HCT116 (cell line): ENCODE results near the gene EBLN1. TPM values are rescaled to one million over a fixed set of nuclear protein-coding genes. Genes with fewer than 3 reads are reported as not detected.

Experiments
- ATAC-seq: fragments of 200-7000 bp; cut with Tn5 transposase; 2 replicates; pipeline ENCODE4 v1.9.1; 2020; ENCODE audit warnings: mild to moderate bottlenecking, moderate library complexity
- BruUV-seq: library from RNA; stranded (reverse); fragments of 400-500 nt; replicated peaks from 2 replicates; lab custom pipeline; 2021; lab: Mats Ljungman, UMichigan
- CTCF ChIA-PET: fragments of 300-600 bp; sonication (Branson Sonifier 250); formaldehyde crosslinking; loops from one replicate; lab custom pipeline; 2021; ENCODE audit warnings: antibody characterized with exemption; lab: Charles Lee
- POLR2A ChIA-PET: fragments of 300-600, 350-600 bp; sonication (Branson Sonifier 250); formaldehyde crosslinking; loops from one replicate; lab custom pipeline; 2021; ENCODE audit warnings: antibody characterized with exemption; lab: Charles Lee
- RAD21 ChIA-PET, 2 experiments: fragments of 300-600 bp; sonication (Branson Sonifier 250); formaldehyde crosslinking; loops; one replicate each; lab custom pipeline; 2023; ENCODE audit warnings: low total read pairs in 2 of 2; ENCODE audit not compliant: uncharacterized antibody in 2 of 2, unreplicated experiment in 2 of 2, low non-redundant PET in 1 of 2; lab: Charles Lee
- DNase-seq: peaks from one replicate; pipeline ENCODE4 v3.0.0-alpha.2; 2010; ENCODE audit warnings: low read depth, low spot score
- H2AFZ ChIP-seq: fragments of 200-600 bp; shearing (Covaris generic), sonication (generic); 2 replicates; pipeline ENCODE4 v1.6.1; 2017; ENCODE audit warnings: low read depth, mixed run types, mixed read lengths, antibody characterized with exemption, low read length; ENCODE audit not compliant: poor library complexity, severe bottlenecking
- H3K27ac ChIP-seq: 2 replicates; pipeline ENCODE4 v1.5.1; 2012; ENCODE audit warnings: low read depth, low read length
- H3K27me3 ChIP-seq: fragments of 200-600 bp; sonication (generic); 2 replicates; pipeline ENCODE4 v1.6.1; 2016; ENCODE audit warnings: mixed run types, low read length, mixed read lengths; ENCODE audit not compliant: insufficient read depth
- H3K36me3 ChIP-seq, 2 experiments: fragments of 200-500 bp in 1 of 2; fragments of 200-600 bp in 1 of 2; sonication (Bioruptor generic) in 1 of 2; sonication (generic) in 1 of 2; 2 replicates each; pipeline versions ENCODE4 v1.5.1 to v1.6.1; 2014 to 2016; ENCODE audit warnings: low read length in 2 of 2, inconsistent platforms in 1 of 2, mixed read lengths in 1 of 2, mixed run types in 1 of 2; ENCODE audit not compliant: insufficient read depth in 2 of 2, control insufficient read depth in 1 of 2
- H3K4me1 ChIP-seq, 2 experiments: fragments of 200-600 bp in 1 of 2; sonication (generic) in 1 of 2; 2 replicates each; pipeline versions ENCODE4 v1.5.1 to v1.6.1; 2012 to 2017; ENCODE audit warnings: low read length in 2 of 2, inconsistent platforms in 1 of 2, mild to moderate bottlenecking in 1 of 2, mixed read lengths in 1 of 2, mixed run types in 1 of 2, moderate library complexity in 1 of 2; ENCODE audit not compliant: insufficient read depth in 2 of 2, control insufficient read depth in 1 of 2
- H3K4me2 ChIP-seq: fragments of 200-600 bp; sonication (generic); 2 replicates; pipeline ENCODE4 v1.6.1; 2017; ENCODE audit warnings: mixed run types, low read length, mixed read lengths
- H3K4me3 ChIP-seq, 2 experiments: fragments of 200-600 bp in 1 of 2; sonication (generic) in 1 of 2; replicated peaks in 1 of 2; 2 replicates each; pipeline ENCODE4 v1.5.1; 2011 to 2016; ENCODE audit warnings: low read length in 2 of 2, control low read depth in 1 of 2, low read depth in 1 of 2, mild to moderate bottlenecking in 1 of 2, mixed read lengths in 1 of 2, mixed run types in 1 of 2
- H3K79me2 ChIP-seq: fragments of 200-600 bp; sonication (generic); 2 replicates; pipeline ENCODE4 v1.6.1; 2017; ENCODE audit warnings: mild to moderate bottlenecking, mixed run types, low read length, moderate library complexity, mixed read lengths; ENCODE audit not compliant: insufficient read depth
- H3K9ac ChIP-seq: fragments of 200-600 bp; sonication (generic); 2 replicates; pipeline ENCODE4 v1.6.1; 2016; ENCODE audit warnings: low read length, mixed read lengths
- H3K9me2 ChIP-seq: fragments of 200-600 bp; sonication (generic), shearing (Covaris generic); 2 replicates; pipeline ENCODE4 v1.6.1; 2017; ENCODE audit warnings: mixed run types, mild to moderate bottlenecking, moderate library complexity; ENCODE audit not compliant: insufficient read depth
- H3K9me3 ChIP-seq, 2 experiments: fragments of 200-500 bp in 1 of 2; fragments of 200-600 bp in 1 of 2; sonication (Bioruptor generic) in 1 of 2; sonication (generic) in 1 of 2; 2 replicates each; pipeline ENCODE4 v1.6.1; 2014 to 2017; ENCODE audit warnings: low read length in 2 of 2, mixed read lengths in 2 of 2, inconsistent platforms in 1 of 2, low read depth in 1 of 2, mild to moderate bottlenecking in 1 of 2, mixed run types in 1 of 2, moderate library complexity in 1 of 2; ENCODE audit not compliant: control insufficient read depth in 1 of 2, insufficient read depth in 1 of 2
- H4K20me1 ChIP-seq: fragments of 200-600 bp; sonication (generic), shearing (Covaris generic); 2 replicates; pipeline ENCODE4 v1.6.1; 2017; ENCODE audit warnings: mixed run types, mild to moderate bottlenecking, moderate library complexity; ENCODE audit not compliant: insufficient read depth
- ATF3 ChIP-seq: IDR thresholded peaks from 2 replicates; pipeline ENCODE4 v1.6.1; 2012
- CEBPB ChIP-seq: IDR thresholded peaks from 2 replicates; pipeline ENCODE4 v1.6.1; 2012; ENCODE audit warnings: low read depth
- CTCF ChIP-seq, 3 experiments: fragments of 200-600 bp in 1 of 3; sonication (generic) in 1 of 3; IDR thresholded peaks in 2 of 3; conservative IDR thresholded peaks in 1 of 3; 2 replicates each; pipeline ENCODE4 v1.5.1; 2012 to 2017; ENCODE audit warnings: low read depth in 2 of 3, low read length in 2 of 3, antibody characterized with exemption in 1 of 3, borderline replicate concordance in 1 of 3, control low read depth in 1 of 3, mild to moderate bottlenecking in 1 of 3, mixed read lengths in 1 of 3, mixed run types in 1 of 3, moderate library complexity in 1 of 3; ENCODE audit not compliant: insufficient read depth in 1 of 3
- EGR1 ChIP-seq: IDR thresholded peaks from 2 replicates; pipeline ENCODE4 v1.6.1; 2012; ENCODE audit warnings: low read depth
- ELF1 ChIP-seq: IDR thresholded peaks from 2 replicates; pipeline ENCODE4 v1.6.1; 2012; ENCODE audit warnings: low read depth, borderline replicate concordance
- EZH2 ChIP-seq: fragments of 200-600 bp; sonication (generic); IDR thresholded peaks from 2 replicates; pipeline ENCODE4 v1.6.1; 2017; ENCODE audit warnings: antibody characterized with exemption, mixed run types
- EZH2phosphoT487 ChIP-seq: fragments of 200-600 bp; IDR thresholded peaks from 2 replicates; pipeline ENCODE4 v1.6.1; 2018; ENCODE audit warnings: antibody characterized with exemption, borderline replicate concordance
- FOSL1 ChIP-seq: IDR thresholded peaks from 2 replicates; pipeline ENCODE4 v1.6.1; 2012; ENCODE audit warnings: low read depth
- JUND ChIP-seq: IDR thresholded peaks from 2 replicates; pipeline ENCODE4 v1.6.1; 2012
- MAX ChIP-seq: IDR thresholded peaks from 2 replicates; pipeline ENCODE4 v1.6.1; 2012
- POLR2AphosphoS5 ChIP-seq: IDR thresholded peaks from 2 replicates; pipeline ENCODE4 v1.6.1; 2011; ENCODE audit warnings: mild to moderate bottlenecking, low read depth, low read length, moderate library complexity
- REST ChIP-seq: IDR thresholded peaks from 2 replicates; pipeline ENCODE4 v1.6.1; 2012; ENCODE audit warnings: low read depth
- SIN3A ChIP-seq: IDR thresholded peaks from 2 replicates; pipeline ENCODE4 v1.6.1; 2012; ENCODE audit warnings: low read depth
- ZFX ChIP-seq: fragments of 450-650 bp; IDR thresholded peaks from 2 replicates; pipeline ENCODE4 v1.6.1; 2017
- ZNF274 ChIP-seq: fragments of 200-500 bp; sonication (Bioruptor generic); IDR thresholded peaks from 2 replicates; pipeline ENCODE4 v1.6.1; 2014; ENCODE audit warnings: mild to moderate bottlenecking, low read depth, low read length, inconsistent platforms
- intact Hi-C: fragments of 100-400 bp; cut with micrococcal nuclease; formaldehyde crosslinking; loops from 2 replicates; pipeline ENCODE4 v1.10.0; 2022
- total RNA-seq: library from RNA; stranded (reverse); gene quantifications from one replicate; pipeline ENCODE4 v1.2.1, GENCODE V29; 2021; ENCODE audit not compliant: unreplicated experiment

Gene EBLN1
- total RNA-seq, 1 experiment from 2014 or later = not detected

- no peaks in the 10 kb centered on the region for H3K9me2 ChIP-seq
- intact Hi-C loops = loop anchor here (10.0 kb wide), 1 partner anchor 812 kb away; no protein-coding TSS in a partner anchor
- peak overlapping the region; percentile 70 for H3K27ac ChIP-seq
- H3K36me3 ChIP-seq = no peaks in the 10 kb centered on the region
- no peak overlapping the region for H2AFZ ChIP-seq
- no peaks in the 10 kb centered on the region for H3K9me3 ChIP-seq
- peak; percentile 88 for TF ChIP-seq ZFX
- TF ChIP-seq SIN3A = no peak
- no peak for TF ChIP-seq CEBPB
- ChIA-PET CTCF (no interaction called here), POLR2A (no interaction called here), RAD21 (no interaction called here)
- ATAC-seq (peak; percentile 62), DNase-seq (no peak)
- peak overlapping the region; percentile 70 for H3K9ac ChIP-seq
- no peaks in the 10 kb centered on the region for H3K79me2 ChIP-seq
- BruUV-seq = no TSS peak
- H3K27me3 ChIP-seq = no peaks in the 10 kb centered on the region
- H3K4me2 ChIP-seq = peak overlapping the region; percentile 72
- H4K20me1 ChIP-seq = no peaks in the 10 kb centered on the region
- peaks cover 11 to 25% of the 10 kb centered on the region in 2 experiments for H3K4me1 ChIP-seq
- H3K4me3 ChIP-seq = peak overlapping the region; percentile 47 to 59
Measured at GRCh38 chr10:22252224-22252800, 34.5 kb upstream of the EBLN1 start.

GRCh38 chr10:22251751-22252223, 34.0 kb upstream of the EBLN1 start:
- intact Hi-C loops = loop anchor here (10.0 kb wide), 1 partner anchor 813 kb away; no protein-coding TSS in a partner anchor
- Histone ChIP-seq H3K9me3 (no peaks in the 10 kb centered on the region), H3K36me3 (no peaks in the 10 kb centered on the region), H3K27ac (peak overlapping the region; percentile 70), H3K4me2 (peak overlapping the region; percentile 72), H3K79me2 (no peaks in the 10 kb centered on the region), H4K20me1 (no peaks in the 10 kb centered on the region), H3K27me3 (no peaks in the 10 kb centered on the region), H3K4me3 (peak overlapping the region; percentile 47 to 59), H3K4me1 (peaks cover 16 to 30% of the 10 kb centered on the region in 2 experiments), H2AFZ (no peak overlapping the region), H3K9ac (peak overlapping the region; percentile 70), H3K9me2 (no peaks in the 10 kb centered on the region)
- ChIA-PET RAD21 (no interaction called here), CTCF (no interaction called here), POLR2A (no interaction called here)
- no TSS peak for BruUV-seq
- ATAC-seq (0 out of 2 replicates have a peak, but pooled peaks have one; percentile 20), DNase-seq (no peak)
- TF ChIP-seq POLR2AphosphoS5 = peak; percentile 46; the same call in 1 of the 2 replicates
- no peak for TF ChIP-seq ZNF274
- TF ChIP-seq CEBPB = no peak
- TF ChIP-seq FOSL1 = no peak
- TF ChIP-seq ATF3 = no peak
- peak; percentile 79 for TF ChIP-seq EGR1
- TF ChIP-seq JUND = no peak
- TF ChIP-seq ELF1 = no peak
- no peak for TF ChIP-seq EZH2
- TF ChIP-seq MAX = no peak
- TF ChIP-seq CTCF (IDR thresholded peaks at IDR 0.05 in 2 of 3, conservative IDR thresholded peaks at IDR 0.05 in 1 of 3; ENCODE audit: borderline replicate concordance in 1 of 3, insufficient read depth in 1 of 3, low read depth in 2 of 3, low read length in 2 of 3) = no peak
- TF ChIP-seq EZH2phosphoT487 = no peak
- TF ChIP-seq REST = no peak
